GOT3 (cell line): ENCODE data around the gene MSLN.
"Not testable (repeated sequence)": the region's sequence is repeated elsewhere in the genome, so short reads cannot be mapped to it uniquely, and the experiment has no call there.

Experiments
- DNase-seq: peaks from one replicate; lab custom pipeline; 2025; ENCODE audit warnings: mixed read lengths; lab: John Stamatoyannopoulos, UW

The MSLN gene

GRCh38 chr16:735982-736453, 24.5 kb upstream of the MSLN start:
- no peak for DNase-seq

GRCh38 chr16:736936-737481, 23.5 kb upstream of the MSLN start:
- DNase-seq: no peak

GRCh38 chr16:739560-740458, 20.7 kb upstream of the MSLN start:
- no peak for DNase-seq

- DNase-seq: no peak
These were observed 20.1 kb upstream of the MSLN start for GRCh38 chr16:740459-740763.

GRCh38 chr16:740764-741505, 19.6 kb upstream of the MSLN start, which contains the start of gene CIAO3:
TSS of gene CIAO3 (minus strand) at chr16:740997. CDS start at chr16:740985, 12 bp downstream.
- DNase-seq: peak; percentile 76

GRCh38 chr16:741986-742629, 18.4 kb upstream of the MSLN start:
- no peak for DNase-seq

- DNase-seq: not testable (repeated sequence)
These were observed 17.6 kb upstream of the MSLN start for GRCh38 chr16:742894-743293.

GRCh38 chr16:743794-744500, 16.6 kb upstream of the MSLN start:
- DNase-seq: no peak

GRCh38 chr16:745739-746138, 14.8 kb upstream of the MSLN start:
- no peak for DNase-seq

GRCh38 chr16:746637-747036, 13.9 kb upstream of the MSLN start:
- DNase-seq: no peak

- DNase-seq: no peak
These were observed 12.4 kb upstream of the MSLN start for GRCh38 chr16:747978-748746.

- no peak for DNase-seq
These were observed 11.5 kb upstream of the MSLN start for GRCh38 chr16:749010-749409.

- no peak for DNase-seq
These were observed 10.0 kb upstream of the MSLN start for GRCh38 chr16:750485-750884.

- DNase-seq: no peak
These were observed 9.2 kb upstream of the MSLN start for GRCh38 chr16:751152-752006.

GRCh38 chr16:752007-752312, 8.6 kb upstream of the MSLN start:
- DNase-seq: no peak

GRCh38 chr16:754121-754607, 6.4 kb upstream of the MSLN start:
- not testable (repeated sequence) for DNase-seq

- DNase-seq: no peak
These were observed 5.9 kb upstream of the MSLN start for GRCh38 chr16:754656-755055.

GRCh38 chr16:756428-756827, 4.1 kb upstream of the MSLN start:
- no peak for DNase-seq

- no peak for DNase-seq
These were observed 1.2 kb upstream of the MSLN start for GRCh38 chr16:759110-759910.
